HG02970 (cell line): ENCODE results near the gene MSL3B.

ENCODE experiments used
- ATAC-seq: cut with Tn5 transposase; IDR thresholded peaks from one replicate; pipeline ENCODE4 v1.9.1; 2021; ENCODE audit warnings: mild to moderate bottlenecking, moderate library complexity, moderate number of reproducible peaks; ENCODE audit not compliant: unreplicated experiment, low FRiP score

The MSL3B gene

GRCh38 chr2:233835230-233836186, 32.7 kb downstream of the MSL3B start:
- no peak for ATAC-seq

- no peak for ATAC-seq
Measured at GRCh38 chr2:233833345-233833744, 34.8 kb downstream of the MSL3B start.

GRCh38 chr2:233832869-233833311, 35.3 kb downstream of the MSL3B start:
- no peak for ATAC-seq

GRCh38 chr2:233832414-233832813, 35.8 kb downstream of the MSL3B start:
- no peak for ATAC-seq

GRCh38 chr2:233831861-233832260, 36.3 kb downstream of the MSL3B start:
- no peak for ATAC-seq

DNA sequence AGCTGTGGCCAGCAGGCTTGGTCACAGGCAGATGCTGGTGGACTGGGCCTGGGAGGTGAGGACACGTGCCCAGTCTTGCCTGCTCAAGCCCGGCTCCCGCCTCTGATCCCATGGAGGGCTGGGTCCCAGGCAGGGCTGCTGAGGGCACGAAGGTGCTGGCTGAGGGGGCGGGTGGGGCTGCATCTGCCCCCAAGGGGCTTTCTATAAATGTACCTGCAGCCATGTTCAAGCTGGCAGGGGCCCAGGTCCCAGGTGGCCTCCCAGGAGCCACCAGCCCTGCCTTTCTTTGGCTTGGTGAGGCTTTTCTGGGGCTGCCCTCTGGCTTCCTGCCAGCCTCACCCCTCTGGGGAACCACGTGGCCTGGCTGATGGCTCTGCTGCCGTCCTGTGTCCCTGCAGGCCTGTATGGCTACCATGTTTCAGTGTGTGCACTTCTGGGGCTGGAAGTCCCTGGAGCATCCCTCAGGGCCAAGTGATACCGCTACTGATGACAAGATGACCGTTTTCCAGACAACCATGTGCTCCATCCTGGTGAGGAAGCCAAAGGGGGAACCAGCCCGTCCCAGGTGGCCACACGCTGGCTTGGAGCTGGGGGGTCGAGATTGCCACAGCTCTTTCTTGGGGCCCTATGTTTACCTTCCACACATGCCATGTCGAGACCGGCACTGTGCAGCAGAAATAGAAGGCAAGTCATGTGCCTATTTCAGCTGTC, 37.0 kb downstream of the MSL3B start:
- ATAC-seq, result no peak

- no peak for ATAC-seq
Measured at GRCh38 chr2:233830111-233830802, 37.9 kb downstream of the MSL3B start.

DNA sequence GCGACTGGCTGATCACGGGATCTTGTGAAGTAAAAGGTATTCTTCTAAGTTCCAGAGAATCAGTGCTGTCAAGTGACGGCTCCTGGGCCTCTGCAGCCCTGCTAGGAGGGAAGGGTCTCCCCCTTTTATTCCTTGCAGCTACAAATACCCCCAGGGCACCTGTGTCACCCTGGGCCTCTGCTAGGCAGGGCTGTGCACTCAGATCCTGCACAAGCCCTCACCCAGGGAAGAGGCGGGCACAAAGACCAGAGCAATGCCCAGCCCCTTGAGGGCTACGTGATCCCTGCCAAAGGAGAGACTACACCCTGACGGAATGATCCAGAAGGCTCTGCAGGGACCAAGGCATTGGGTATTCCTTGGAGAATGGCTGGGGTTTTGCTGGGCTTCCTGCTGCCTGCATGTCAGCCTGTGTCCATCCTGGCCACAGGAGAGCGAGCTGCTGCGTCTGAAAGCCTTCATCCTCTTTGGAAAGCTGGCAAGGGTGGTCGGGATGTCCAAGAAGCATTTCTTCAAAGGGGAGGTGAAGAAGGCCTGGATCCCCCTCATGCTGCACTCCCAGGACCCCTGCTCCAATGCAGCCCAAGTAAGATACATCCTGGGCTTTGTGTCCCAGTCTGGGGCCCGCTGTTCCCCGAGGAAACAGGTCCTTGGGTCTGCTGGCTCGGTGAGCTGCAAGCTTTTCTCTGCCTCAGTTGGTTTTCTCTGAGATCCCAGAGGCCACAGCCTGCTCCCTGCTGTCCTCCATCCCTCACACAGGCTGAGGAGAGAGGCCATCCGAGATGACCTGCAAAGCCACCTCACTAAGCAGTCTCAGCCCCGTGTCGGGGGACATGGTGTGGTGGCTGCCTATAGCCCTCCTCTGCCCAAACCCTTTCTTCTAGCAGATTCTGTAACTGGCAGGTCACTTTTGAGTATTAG, 38.7 kb downstream of the MSL3B start:
- ATAC-seq, result no peak

DNA sequence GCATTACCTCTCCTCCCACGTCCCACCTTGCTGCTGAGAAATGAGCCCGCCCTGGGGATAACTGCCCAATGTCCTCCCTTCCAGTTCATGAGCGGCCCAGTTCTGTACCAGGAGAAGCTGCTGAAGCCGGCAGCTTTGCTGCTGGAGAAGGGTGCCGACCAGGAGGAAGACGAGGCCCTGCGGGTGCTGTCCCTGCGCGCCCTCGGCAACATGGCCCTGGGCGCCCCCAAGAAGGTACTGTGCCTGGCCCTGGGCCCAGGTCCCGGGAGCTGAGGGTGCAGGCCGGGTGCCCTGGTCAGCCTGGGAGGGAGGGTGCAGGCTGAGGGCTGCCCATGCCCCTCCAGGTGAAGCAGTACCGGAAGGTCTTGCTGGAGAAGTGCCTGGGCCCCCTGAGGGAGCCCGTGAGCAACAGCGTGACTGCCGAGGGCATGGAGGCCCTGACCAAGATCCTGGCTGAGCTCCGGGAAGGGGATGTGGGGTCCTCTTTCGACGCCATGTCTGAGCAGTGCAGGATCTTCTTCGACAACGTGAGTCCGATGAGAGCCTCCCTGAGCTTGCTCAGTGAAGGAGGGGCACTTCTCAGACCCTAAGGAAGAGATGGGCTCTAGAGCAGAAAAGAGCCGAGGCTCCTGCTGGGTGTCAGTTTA, 39.5 kb downstream of the MSL3B start:
- ATAC-seq, result no peak

GRCh38 chr2:233824373-233824772, 43.8 kb downstream of the MSL3B start:
- ATAC-seq, result no peak

GRCh38 chr2:233823731-233824121, 44.5 kb downstream of the MSL3B start:
- ATAC-seq, result no peak

- no peak for ATAC-seq
Measured at GRCh38 chr2:233822781-233823730, 45.1 kb downstream of the MSL3B start.

- no peak for ATAC-seq
Measured at GRCh38 chr2:233822101-233822771, 46.0 kb downstream of the MSL3B start.

DNA sequence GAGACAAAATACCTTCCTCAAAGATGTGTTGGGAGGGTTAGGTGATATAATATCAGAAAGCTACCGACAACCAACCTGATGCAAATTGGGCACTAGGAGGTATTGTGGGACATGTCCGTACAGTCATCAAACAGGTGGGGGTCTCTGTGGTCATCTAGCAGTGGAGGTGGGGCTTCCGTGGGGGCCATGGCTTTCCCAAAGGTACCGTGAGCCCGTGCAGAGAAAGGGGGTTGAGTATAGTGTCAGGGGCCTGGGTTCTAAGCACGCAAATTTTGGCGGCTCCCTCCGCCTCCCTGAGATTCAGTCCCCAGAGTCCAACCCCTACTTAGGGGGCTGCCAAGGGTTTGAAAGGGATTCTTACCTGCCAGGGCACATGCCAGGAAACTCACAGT, 46.5 kb downstream of the MSL3B start:
- ATAC-seq, result no peak

- ATAC-seq, result no peak
Measured at GRCh38 chr2:233821196-233821595, 47.0 kb downstream of the MSL3B start.

GRCh38 chr2:233820774-233821105, 47.4 kb downstream of the MSL3B start:
- no peak for ATAC-seq

DNA sequence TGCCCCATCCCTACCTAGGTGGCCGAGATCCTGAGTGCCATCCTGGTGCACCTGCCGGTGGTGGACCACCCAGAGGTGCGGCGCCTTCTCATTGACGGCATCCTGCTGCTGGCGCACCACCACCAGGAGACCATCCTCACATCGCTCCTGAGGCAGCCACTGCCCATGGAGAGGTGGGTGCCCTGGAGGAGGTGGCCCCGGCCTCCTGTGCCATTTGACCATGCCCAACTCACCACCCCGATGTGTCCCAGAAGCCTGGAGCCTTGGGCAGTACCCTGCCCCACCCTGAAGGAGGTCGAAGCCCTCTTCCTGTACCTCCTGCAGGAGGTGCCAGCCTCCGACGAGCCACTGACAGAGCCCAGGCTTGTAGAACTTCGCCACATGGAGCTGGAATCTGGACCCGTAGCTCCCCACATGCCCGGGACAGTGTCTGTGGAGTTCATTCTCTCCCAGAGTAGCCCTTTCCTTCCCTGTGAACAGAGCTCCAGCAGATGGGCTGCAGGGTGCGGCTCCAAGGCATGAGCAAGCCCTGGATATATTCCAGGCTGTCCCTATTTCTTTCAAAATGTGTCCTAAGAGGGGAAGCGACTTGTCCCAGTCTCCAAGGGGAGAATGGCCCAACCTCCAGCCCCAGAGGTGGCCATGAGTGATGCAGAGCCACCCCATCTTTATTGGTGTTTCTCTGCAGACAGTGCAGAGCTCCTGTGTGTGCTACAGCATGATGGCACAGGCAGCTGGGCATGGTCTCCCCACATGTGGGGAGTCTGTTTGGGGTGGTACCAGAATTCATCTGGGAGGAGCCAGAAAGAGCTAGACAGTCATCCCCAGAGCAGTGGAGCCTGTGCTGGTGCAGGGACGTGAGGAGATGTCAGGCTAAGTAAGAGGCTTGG, 48.1 kb downstream of the MSL3B start:
- ATAC-seq, result no peak
